WERI-Rb-1 (cell line): Measurements from ENCODE around the gene SMOC1.

Experiments used
- DNase-seq: peaks from one replicate; pipeline ENCODE4 v3.0.0-alpha.2; 2020
- H3K27ac ChIP-seq: fragments of 250-450 bp; sonication (Bioruptor Pico); 2 replicates; pipeline ENCODE4 v1.5.1; 2020; ENCODE audit warnings: mild to moderate bottlenecking, moderate library complexity
- H3K27me3 ChIP-seq: fragments of 250-450 bp; sonication (Bioruptor Pico); 2 replicates; pipeline ENCODE4 v1.5.1; 2021; ENCODE audit warnings: mild to moderate bottlenecking, low read depth, moderate library complexity; ENCODE audit not compliant: insufficient read depth, severe bottlenecking
- H3K36me3 ChIP-seq: fragments of 250-450 bp; sonication (Bioruptor Pico); 2 replicates; pipeline ENCODE4 v1.5.1; 2020; ENCODE audit warnings: mild to moderate bottlenecking, moderate library complexity
- H3K4me3 ChIP-seq: 2 replicates; pipeline ENCODE4 v1.5.1; 2011; ENCODE audit warnings: low read depth, mild to moderate bottlenecking, control low read depth, low read length
- H3K9me3 ChIP-seq: fragments of 250-450 bp; sonication (Bioruptor Pico); 2 replicates; pipeline ENCODE4 v1.5.1; 2021; ENCODE audit warnings: mild to moderate bottlenecking, moderate library complexity; ENCODE audit not compliant: severe bottlenecking
- CTCF ChIP-seq: IDR thresholded peaks from 2 replicates; pipeline ENCODE4 v1.5.1; 2011; ENCODE audit warnings: low read depth, mild to moderate bottlenecking, control low read depth, inconsistent platforms, low read length

The SMOC1 gene

GRCh38 chr14:69850086-69850735, 29.0 kb upstream of the SMOC1 start:
- H3K4me3 ChIP-seq = no peak overlapping the region
- H3K27ac ChIP-seq = no peak overlapping the region
- no peak for DNase-seq
- H3K36me3 ChIP-seq = no peaks in the 10 kb centered on the region
- H3K9me3 ChIP-seq = no peaks in the 10 kb centered on the region
- TF ChIP-seq CTCF = no peak
- H3K27me3 ChIP-seq = no peaks in the 10 kb centered on the region

GRCh38 chr14:69850736-69851112, 28.5 kb upstream of the SMOC1 start:
- TF ChIP-seq CTCF = no peak
- Histone ChIP-seq H3K4me3 (no peak overlapping the region), H3K27ac (no peak overlapping the region), H3K27me3 (no peaks in the 10 kb centered on the region), H3K36me3 (no peaks in the 10 kb centered on the region), H3K9me3 (no peaks in the 10 kb centered on the region)
- no peak for DNase-seq

GRCh38 chr14:69852531-69853321, 26.5 kb upstream of the SMOC1 start:
- Histone ChIP-seq H3K36me3 (no peaks in the 10 kb centered on the region), H3K9me3 (no peaks in the 10 kb centered on the region), H3K27ac (no peak overlapping the region), H3K4me3 (no peak overlapping the region), H3K27me3 (no peaks in the 10 kb centered on the region)
- TF ChIP-seq CTCF = no peak
- DNase-seq = no peak

- no peaks in the 10 kb centered on the region for H3K9me3 ChIP-seq
- no peak overlapping the region for H3K4me3 ChIP-seq
- H3K27me3 ChIP-seq = no peaks in the 10 kb centered on the region
- no peaks in the 10 kb centered on the region for H3K36me3 ChIP-seq
- no peak for TF ChIP-seq CTCF
- no peak for DNase-seq
- no peak overlapping the region for H3K27ac ChIP-seq
Observed at GRCh38 chr14:69853774-69854173, 25.4 kb upstream of the SMOC1 start.

GRCh38 chr14:69854598-69854997, 24.6 kb upstream of the SMOC1 start:
- TF ChIP-seq CTCF = no peak
- Histone ChIP-seq H3K9me3 (no peaks in the 10 kb centered on the region), H3K27me3 (no peaks in the 10 kb centered on the region), H3K27ac (no peak overlapping the region), H3K4me3 (no peak overlapping the region), H3K36me3 (no peaks in the 10 kb centered on the region)
- DNase-seq = no peak
